ES-I3 (cell line): ENCODE results near the gene GLO1.

Experiments
- H3K36me3 ChIP-seq: 2 replicates; pipeline ENCODE4 v1.6.1; 2013; ENCODE audit warnings: mild to moderate bottlenecking, low read length, control low read depth, moderate library complexity; ENCODE audit not compliant: insufficient read depth
- H3K4me1 ChIP-seq: 2 replicates; pipeline ENCODE4 v1.6.1; 2013; ENCODE audit warnings: mild to moderate bottlenecking, control low read depth, low read length; ENCODE audit not compliant: insufficient read depth
- H3K9ac ChIP-seq: 2 replicates; pipeline ENCODE4 v1.6.1; 2013; ENCODE audit warnings: low read depth, mild to moderate bottlenecking, low read length, moderate library complexity
- H3K9me3 ChIP-seq: 2 replicates; pipeline ENCODE4 v1.6.1; 2013; ENCODE audit warnings: mild to moderate bottlenecking, low read length, moderate library complexity; ENCODE audit not compliant: control insufficient read depth, insufficient read depth

The GLO1 gene

GRCh38 chr6:38637756-38638155 lies 65.2 kb downstream of the GLO1 start:
- Histone ChIP-seq H3K4me1 (no peaks in the 10 kb centered on the region; the same call in 1 of the 2 replicates), H3K9ac (no peak overlapping the region), H3K9me3 (no peaks in the 10 kb centered on the region), H3K36me3 (no peaks in the 10 kb centered on the region)

- no peaks in the 10 kb centered on the region for H3K36me3 ChIP-seq
- H3K4me1 ChIP-seq: no peaks in the 10 kb centered on the region; the same call in 1 of the 2 replicates
- no peaks in the 10 kb centered on the region; the same call in 1 of the 2 replicates for H3K9me3 ChIP-seq
- no peak overlapping the region for H3K9ac ChIP-seq
Observed at GRCh38 chr6:38636027-38636426, 66.9 kb downstream of the GLO1 start.

- Histone ChIP-seq H3K4me1 (no peaks in the 10 kb centered on the region; the same call in 1 of the 2 replicates), H3K9ac (no peak overlapping the region), H3K9me3 (no peaks in the 10 kb centered on the region; the same call in 1 of the 2 replicates), H3K36me3 (no peaks in the 10 kb centered on the region)
Observed at GRCh38 chr6:38634518-38634917, 68.4 kb downstream of the GLO1 start.

GRCh38 chr6:38632490-38632889 lies 70.5 kb downstream of the GLO1 start:
- no peaks in the 10 kb centered on the region for H3K4me1 ChIP-seq
- H3K9me3 ChIP-seq: no peaks in the 10 kb centered on the region; the same call in 1 of the 2 replicates
- H3K36me3 ChIP-seq: no peaks in the 10 kb centered on the region
- H3K9ac ChIP-seq: no peak overlapping the region

- Histone ChIP-seq H3K4me1 (no peaks in the 10 kb centered on the region), H3K9ac (no peak overlapping the region), H3K9me3 (no peaks in the 10 kb centered on the region; the same call in none of the 2 replicates), H3K36me3 (no peaks in the 10 kb centered on the region)
Observed at GRCh38 chr6:38631186-38631783, 71.7 kb downstream of the GLO1 start.
